Raji (cell line): ENCODE data around the gene PRRT2.
A peak's percentile ranks its signal among the peaks of the same experiment; 100 is the strongest.

Experiments used
- POLR2A ChIP-seq: IDR thresholded peaks from 2 replicates; pipeline ENCODE4 v1.6.1; 2011; ENCODE audit warnings: low read depth, low read length, control low read depth; ENCODE audit not compliant: insufficient read depth

Gene PRRT2

GRCh38 chr16:29789775-29790182, 22.2 kb upstream of the PRRT2 start:
- TF ChIP-seq POLR2A = no peak

DNA sequence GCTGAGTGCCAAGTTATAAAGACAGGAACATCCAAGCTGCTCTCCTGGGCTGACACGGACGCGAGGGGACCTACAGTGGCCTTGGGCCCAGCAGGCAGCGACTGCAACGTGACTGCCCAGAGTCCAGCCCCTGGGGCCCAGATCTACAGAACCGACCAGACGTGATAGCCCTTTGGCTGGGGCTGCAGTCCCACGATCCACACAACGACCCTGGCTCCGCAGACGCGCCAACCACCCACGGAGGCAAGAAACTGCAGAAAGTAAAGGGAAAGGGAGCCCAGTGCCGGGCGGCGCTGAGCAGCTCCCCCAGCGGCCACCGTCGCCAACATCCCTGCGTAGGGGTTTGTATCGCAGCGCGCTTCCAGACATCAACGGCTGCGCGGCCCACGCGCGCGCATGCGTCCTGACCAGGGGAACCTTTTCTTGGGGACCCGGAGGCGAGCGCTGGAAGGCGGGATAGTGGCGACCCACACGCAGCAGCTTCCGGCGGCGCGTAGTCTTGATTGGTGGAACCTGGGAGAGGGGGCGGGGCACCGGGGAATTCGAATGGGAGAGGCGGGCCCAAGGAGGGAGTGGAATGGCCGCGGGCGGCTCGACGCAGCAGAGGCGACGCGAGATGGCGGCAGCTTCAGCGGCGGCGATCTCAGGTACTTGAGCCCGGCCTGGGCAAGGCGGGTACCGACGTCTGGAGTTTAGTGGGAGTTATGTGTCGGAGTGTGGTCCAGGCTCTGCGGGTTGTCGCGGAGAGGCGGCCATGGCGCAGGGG, 21.6 kb upstream of the PRRT2 start, which contains the start of gene KIF22:
Gene KIF22 (plus strand): TSS at position 569 of the 766 bp plus-strand sequence. CDS start 9 bp downstream, at position 578.
- TF ChIP-seq POLR2A = peak; percentile 91

- TF ChIP-seq POLR2A = no peak
Observed at GRCh38 chr16:29790949-29791844, 20.8 kb upstream of the PRRT2 start.

GRCh38 chr16:29791845-29792807, 19.9 kb upstream of the PRRT2 start:
- no peak for TF ChIP-seq POLR2A

DNA sequence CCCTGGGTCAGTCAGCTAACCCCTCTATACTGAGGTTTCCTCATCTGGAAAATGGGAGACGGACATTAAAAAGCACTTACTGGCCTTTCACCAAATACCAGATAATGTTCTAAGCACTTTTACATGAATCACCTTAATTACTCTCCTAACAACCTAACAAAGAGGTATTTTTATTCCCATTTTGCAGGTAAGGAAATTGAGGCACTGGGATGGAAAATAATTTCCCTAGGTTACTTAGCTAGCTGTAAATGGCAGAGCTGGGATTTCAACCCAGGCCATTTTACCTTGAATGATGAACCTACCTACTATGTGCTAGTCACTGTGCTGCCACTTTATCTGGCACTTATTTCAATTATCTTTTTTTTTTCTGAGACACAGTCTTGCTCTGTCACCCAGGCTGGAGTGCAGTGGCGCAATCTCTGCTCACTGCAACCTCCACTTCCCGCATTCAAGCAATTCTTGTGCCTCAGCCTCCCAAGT, 17.7 kb upstream of the PRRT2 start:
- TF ChIP-seq POLR2A = no peak

- no peak for TF ChIP-seq POLR2A
Observed at GRCh38 chr16:29802416-29802935, 9.5 kb upstream of the PRRT2 start.

- TF ChIP-seq POLR2A = no peak
Observed at GRCh38 chr16:29804020-29804419, 8.0 kb upstream of the PRRT2 start.

- 0 out of 2 replicates have a peak, but pooled peaks have one; percentile 4 for TF ChIP-seq POLR2A
Observed at GRCh38 chr16:29804455-29805231, 7.3 kb upstream of the PRRT2 start.

GRCh38 chr16:29805232-29806098, 6.5 kb upstream of the PRRT2 start:
- TF ChIP-seq POLR2A = peak; percentile 80

DNA sequence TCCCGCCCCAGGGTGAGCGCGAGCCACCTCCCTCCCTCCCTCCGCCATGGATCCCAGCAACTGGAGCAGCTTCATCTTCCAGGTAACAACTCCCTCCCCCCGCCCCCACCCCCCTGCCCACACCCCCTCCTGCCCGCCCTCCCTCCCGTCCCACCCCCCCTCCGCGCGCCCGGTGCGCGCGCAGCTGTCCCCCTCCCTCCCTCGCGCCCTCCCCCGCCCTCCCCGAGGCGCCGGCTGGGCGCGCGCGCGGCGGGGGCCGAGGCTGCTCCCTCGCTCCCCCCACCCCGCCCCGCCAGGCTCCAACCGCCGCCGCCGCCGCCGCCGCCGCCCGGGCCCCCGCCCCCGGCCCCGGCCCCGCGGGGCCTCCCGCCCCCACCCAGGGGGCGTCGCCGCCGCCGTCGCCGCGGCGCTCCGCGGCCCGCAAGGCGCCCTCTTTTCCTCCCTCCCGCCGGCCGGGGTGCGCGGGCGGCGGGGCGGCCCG, 5.9 kb upstream of the PRRT2 start, which contains the start of gene MAZ:
Gene MAZ (plus strand): TSS at position 431 of the 481 bp plus-strand sequence. CDS start 173 bp downstream, outside the sequence.
- TF ChIP-seq POLR2A = no peak

GRCh38 chr16:29806641-29807425, 5.2 kb upstream of the PRRT2 start:
- TF ChIP-seq POLR2A = peak; percentile 58; the same call in 1 of the 2 replicates
